Endothelial cell (in vitro differentiated cells): ENCODE data around the gene FBLN5. TPM values are rescaled to one million over a fixed set of nuclear protein-coding genes. Genes with fewer than 3 reads are reported as not detected.

Experiments
- DNase-seq: peaks from one replicate; pipeline ENCODE4 v3.0.0; 2021; ENCODE audit warnings: low spot score
- H3K27ac Mint-ChIP-seq: one replicate; pipeline ENCODE4 v1.8.0; 2021; ENCODE audit warnings: mixed read lengths, inconsistent platforms; ENCODE audit not compliant: unreplicated experiment
- H3K27me3 Mint-ChIP-seq: one replicate; pipeline ENCODE4 v1.8.0; 2021; ENCODE audit warnings: mild to moderate bottlenecking, moderate library complexity, mixed read lengths, inconsistent platforms; ENCODE audit not compliant: unreplicated experiment
- H3K36me3 Mint-ChIP-seq: one replicate; pipeline ENCODE4 v1.8.0; 2021; ENCODE audit warnings: mild to moderate bottlenecking, low read depth, mixed read lengths, inconsistent platforms; ENCODE audit not compliant: unreplicated experiment
- H3K4me1 Mint-ChIP-seq: one replicate; pipeline ENCODE4 v1.8.0; 2021; ENCODE audit warnings: mild to moderate bottlenecking, mixed read lengths, inconsistent platforms; ENCODE audit not compliant: unreplicated experiment
- H3K4me3 Mint-ChIP-seq: one replicate; pipeline ENCODE4 v1.8.0; 2021; ENCODE audit warnings: mild to moderate bottlenecking, mixed read lengths, inconsistent platforms; ENCODE audit not compliant: unreplicated experiment
- H3K9me3 Mint-ChIP-seq: one replicate; pipeline ENCODE4 v1.8.0; 2021; ENCODE audit warnings: mixed read lengths, inconsistent platforms; ENCODE audit not compliant: unreplicated experiment
- total RNA-seq: library from RNA; stranded (reverse); fragmentation: NEBNext Ultra II Directional; extraction: Animal tissue kit (Norgen Biotek cat#: 25700); gene quantifications from one replicate; pipeline ENCODE4 v1.2.1, GENCODE V29; 2021; ENCODE audit not compliant: unreplicated experiment
- TF ChIP-seq, protein P1 (sequence below): fragments of 200-600 bp; sonication (generic); IDR thresholded peaks from one replicate; pipeline ENCODE4 v1.5.0; 2021; ENCODE audit warnings: antibody characterized with exemption; ENCODE audit not compliant: unreplicated experiment

FBLN5 gene
- total RNA-seq, 1 donor from 2014 or later, result 0.26 TPM

DNA sequence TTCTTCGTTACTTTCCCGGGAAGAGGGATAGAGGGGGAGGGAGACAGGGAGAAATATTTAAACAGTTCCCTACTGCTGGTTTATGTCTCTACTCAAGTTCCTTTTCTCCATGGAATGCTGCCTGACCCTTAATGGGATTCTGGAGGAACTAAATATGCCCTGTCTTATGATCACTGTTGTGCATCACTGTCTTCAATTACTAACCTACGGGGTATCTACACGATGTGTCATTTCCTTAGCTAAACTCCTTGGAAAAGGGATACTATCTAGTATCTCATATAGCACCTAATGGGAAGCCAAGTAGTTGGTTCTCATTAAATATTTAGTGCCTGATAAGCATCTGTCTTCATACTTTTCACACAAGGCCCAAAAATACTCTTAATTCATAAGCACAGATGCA, 37.5 kb upstream of the FBLN5 start:
- Mint-ChIP-seq H3K4me3 (no peak overlapping the region), H3K27me3 (peaks cover 1% of the 10 kb centered on the region), H3K36me3 (peaks cover 26% of the 10 kb centered on the region), H3K9me3 (no peaks in the 10 kb centered on the region), H3K27ac (no peak overlapping the region), H3K4me1 (no peaks in the 10 kb centered on the region)
- TF ChIP-seq, protein P1, sequence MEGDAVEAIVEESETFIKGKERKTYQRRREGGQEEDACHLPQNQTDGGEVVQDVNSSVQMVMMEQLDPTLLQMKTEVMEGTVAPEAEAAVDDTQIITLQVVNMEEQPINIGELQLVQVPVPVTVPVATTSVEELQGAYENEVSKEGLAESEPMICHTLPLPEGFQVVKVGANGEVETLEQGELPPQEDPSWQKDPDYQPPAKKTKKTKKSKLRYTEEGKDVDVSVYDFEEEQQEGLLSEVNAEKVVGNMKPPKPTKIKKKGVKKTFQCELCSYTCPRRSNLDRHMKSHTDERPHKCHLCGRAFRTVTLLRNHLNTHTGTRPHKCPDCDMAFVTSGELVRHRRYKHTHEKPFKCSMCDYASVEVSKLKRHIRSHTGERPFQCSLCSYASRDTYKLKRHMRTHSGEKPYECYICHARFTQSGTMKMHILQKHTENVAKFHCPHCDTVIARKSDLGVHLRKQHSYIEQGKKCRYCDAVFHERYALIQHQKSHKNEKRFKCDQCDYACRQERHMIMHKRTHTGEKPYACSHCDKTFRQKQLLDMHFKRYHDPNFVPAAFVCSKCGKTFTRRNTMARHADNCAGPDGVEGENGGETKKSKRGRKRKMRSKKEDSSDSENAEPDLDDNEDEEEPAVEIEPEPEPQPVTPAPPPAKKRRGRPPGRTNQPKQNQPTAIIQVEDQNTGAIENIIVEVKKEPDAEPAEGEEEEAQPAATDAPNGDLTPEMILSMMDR, result no peak
- no peak for DNase-seq

DNA sequence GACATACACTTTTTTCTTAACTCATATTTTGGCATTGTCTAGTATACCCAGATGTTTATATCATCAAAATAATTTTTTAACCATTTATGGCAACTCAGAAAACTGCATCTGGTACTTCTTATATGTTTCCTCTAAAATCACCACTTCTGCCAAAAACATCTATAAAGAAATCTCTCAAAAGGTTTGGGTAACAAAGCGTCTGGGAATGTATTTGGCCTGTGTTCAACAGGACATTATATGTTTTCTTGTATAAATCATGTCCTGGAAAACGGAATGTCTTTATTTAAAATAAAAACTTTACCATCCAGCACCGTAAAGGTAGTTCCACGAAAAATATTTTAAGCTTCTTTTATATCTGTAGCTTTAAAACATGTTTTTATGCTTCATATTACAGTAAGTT, 36.1 kb upstream of the FBLN5 start:
- Mint-ChIP-seq H3K4me1 (no peaks in the 10 kb centered on the region), H3K4me3 (no peak overlapping the region), H3K36me3 (peaks cover 26% of the 10 kb centered on the region), H3K9me3 (no peaks in the 10 kb centered on the region), H3K27me3 (peaks cover 1% of the 10 kb centered on the region), H3K27ac (no peak overlapping the region)
- TF ChIP-seq, protein P1, result no peak
- DNase-seq, result no peak

DNA sequence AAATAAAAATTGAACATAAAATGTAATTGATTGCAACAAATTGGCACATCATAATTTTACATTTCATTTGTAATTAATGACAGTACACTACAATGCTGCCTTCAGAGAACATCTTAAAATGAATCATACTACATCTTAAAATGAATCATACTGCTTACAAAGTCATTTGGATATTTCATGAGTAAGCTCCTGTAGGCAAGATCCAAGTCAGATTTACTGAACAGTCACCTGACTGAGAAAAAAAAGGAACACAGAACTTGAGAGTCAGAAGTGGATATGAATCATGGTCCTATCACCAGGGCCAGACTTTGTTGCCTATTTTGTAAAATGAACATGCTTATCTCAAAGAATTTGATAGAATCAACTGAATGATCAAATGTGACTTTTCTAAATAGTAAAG, 32.7 kb upstream of the FBLN5 start:
- DNase-seq, result no peak
- H3K27ac Mint-ChIP-seq, result no peak overlapping the region
- H3K9me3 Mint-ChIP-seq, result no peaks in the 10 kb centered on the region

DNA sequence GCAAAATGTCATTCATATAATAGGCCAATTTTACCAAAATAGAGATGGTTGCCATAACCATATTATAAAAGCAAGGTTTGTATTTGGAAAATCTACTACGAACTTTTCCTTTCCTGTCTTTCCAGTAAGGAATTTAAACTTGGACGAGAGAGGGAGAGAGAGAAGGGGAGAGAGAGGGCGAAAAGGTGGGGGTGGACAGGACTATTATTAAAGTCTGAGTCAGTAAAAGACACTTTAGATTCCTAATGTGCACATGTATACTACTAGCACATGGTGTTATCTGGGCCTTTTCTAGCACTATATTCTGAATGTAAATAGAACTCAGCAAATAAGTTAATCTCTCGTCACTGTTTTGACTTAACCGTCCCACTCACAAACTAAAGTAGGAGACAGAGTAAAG, 30.4 kb upstream of the FBLN5 start:
- Mint-ChIP-seq H3K27me3 (no peaks in the 10 kb centered on the region), H3K4me1 (no peaks in the 10 kb centered on the region), H3K27ac (no peak overlapping the region), H3K9me3 (no peaks in the 10 kb centered on the region), H3K36me3 (peaks cover 14% of the 10 kb centered on the region), H3K4me3 (no peak overlapping the region)
- DNase-seq, result no peak
- TF ChIP-seq, protein P1, result no peak

More for the DNA sequence above, 32.7 kb upstream of the FBLN5 start:
- Mint-ChIP-seq H3K4me3 (no peak overlapping the region), H3K4me1 (no peaks in the 10 kb centered on the region), H3K36me3 (peaks cover 18% of the 10 kb centered on the region), H3K27me3 (peaks cover 1% of the 10 kb centered on the region)
- TF ChIP-seq, protein P1, result no peak

DNA sequence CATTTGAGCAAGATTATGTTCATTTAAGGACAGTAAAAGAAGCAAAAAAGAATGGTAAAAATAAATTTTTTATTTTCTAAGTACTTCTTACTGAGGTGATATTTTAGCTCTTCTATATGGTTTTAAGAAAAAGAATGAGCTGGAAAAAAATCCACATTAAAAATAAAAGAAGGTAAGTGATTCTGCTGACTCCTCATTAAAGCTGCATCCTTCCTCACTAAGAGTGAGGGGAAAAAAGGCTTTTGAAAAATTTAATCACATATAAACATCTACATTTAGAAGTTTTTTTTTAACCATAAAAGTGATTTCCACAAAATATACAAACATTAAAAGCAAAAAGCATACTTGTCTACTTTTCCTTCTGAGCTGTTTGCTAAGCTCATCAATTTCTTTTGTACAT, 28.3 kb upstream of the FBLN5 start:
- TF ChIP-seq, protein P1, result no peak
- H3K36me3 Mint-ChIP-seq, result peaks cover 10% of the 10 kb centered on the region
- no peaks in the 10 kb centered on the region for H3K4me1 Mint-ChIP-seq
- no peak for DNase-seq
- no peak overlapping the region for H3K4me3 Mint-ChIP-seq
- no peaks in the 10 kb centered on the region for H3K9me3 Mint-ChIP-seq
- H3K27ac Mint-ChIP-seq, result no peak overlapping the region
- no peaks in the 10 kb centered on the region for H3K27me3 Mint-ChIP-seq
